Measurements from ENCODE around the gene ADGRB3.
"Not testable (repeated sequence)": the region's sequence is repeated elsewhere in the genome, so short reads cannot be mapped to it uniquely, and the experiment has no call there.

ADGRB3 gene

DNA sequence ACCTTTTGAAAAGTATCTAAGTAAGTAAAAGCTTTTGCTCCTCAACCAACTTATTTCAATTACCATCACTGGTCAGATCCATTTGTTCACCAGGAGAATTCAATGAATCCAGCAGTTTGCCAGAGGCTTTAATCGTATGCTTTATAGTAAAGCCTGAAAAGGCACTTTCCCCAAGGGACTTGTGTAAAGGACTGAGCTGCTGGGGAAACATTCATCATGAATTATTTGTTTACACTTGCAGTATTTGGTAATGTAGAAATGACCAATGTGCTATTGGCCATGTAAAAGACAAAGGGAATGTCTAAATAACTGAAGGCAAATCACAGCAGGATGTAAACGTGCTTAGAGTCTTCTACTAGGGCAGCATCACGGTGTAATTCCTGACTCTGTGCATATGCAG, 471.4 kb downstream of the ADGRB3 start:
- TF ChIP-seq, protein P1, sequence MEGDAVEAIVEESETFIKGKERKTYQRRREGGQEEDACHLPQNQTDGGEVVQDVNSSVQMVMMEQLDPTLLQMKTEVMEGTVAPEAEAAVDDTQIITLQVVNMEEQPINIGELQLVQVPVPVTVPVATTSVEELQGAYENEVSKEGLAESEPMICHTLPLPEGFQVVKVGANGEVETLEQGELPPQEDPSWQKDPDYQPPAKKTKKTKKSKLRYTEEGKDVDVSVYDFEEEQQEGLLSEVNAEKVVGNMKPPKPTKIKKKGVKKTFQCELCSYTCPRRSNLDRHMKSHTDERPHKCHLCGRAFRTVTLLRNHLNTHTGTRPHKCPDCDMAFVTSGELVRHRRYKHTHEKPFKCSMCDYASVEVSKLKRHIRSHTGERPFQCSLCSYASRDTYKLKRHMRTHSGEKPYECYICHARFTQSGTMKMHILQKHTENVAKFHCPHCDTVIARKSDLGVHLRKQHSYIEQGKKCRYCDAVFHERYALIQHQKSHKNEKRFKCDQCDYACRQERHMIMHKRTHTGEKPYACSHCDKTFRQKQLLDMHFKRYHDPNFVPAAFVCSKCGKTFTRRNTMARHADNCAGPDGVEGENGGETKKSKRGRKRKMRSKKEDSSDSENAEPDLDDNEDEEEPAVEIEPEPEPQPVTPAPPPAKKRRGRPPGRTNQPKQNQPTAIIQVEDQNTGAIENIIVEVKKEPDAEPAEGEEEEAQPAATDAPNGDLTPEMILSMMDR (IDR thresholded peaks at IDR 0.05), result no peak
- Histone ChIP-seq H3K4me1 (ENCODE audit: control insufficient read depth in 1 of 2, insufficient read depth in 1 of 2, low read depth in 1 of 2, low read length in 1 of 2) (no peaks in the 10 kb centered on the region), H3K27me3 (no peaks in the 10 kb centered on the region), H3K27ac (no peak overlapping the region), H3K9me3 (no peaks in the 10 kb centered on the region), H3K36me3 (no peaks in the 10 kb centered on the region), H3K4me3 (ENCODE audit: low read depth in 1 of 2, low read length in 1 of 2) (no peak overlapping the region)

DNA sequence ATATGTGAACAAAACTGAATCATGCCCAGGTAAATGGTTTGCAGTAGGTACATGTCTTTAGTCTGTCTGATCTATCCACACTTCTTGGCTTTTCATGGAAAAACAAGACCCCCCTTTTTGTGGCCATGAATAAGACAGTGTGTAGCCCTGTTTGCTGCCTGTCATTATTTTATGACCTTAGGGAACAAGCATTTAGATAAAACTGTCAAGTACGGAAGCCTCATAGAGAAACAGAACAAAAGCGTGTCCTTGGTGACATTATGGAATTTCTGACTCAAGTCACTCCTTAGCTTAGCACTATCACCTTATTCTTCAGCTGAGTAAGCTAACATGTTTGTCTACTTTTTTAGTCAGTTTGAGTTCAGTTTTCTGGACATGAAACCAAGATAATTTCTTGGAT, 476.2 kb downstream of the ADGRB3 start:
- TF ChIP-seq, protein P1 (IDR thresholded peaks at IDR 0.05), result no peak
- Histone ChIP-seq H3K36me3 (no peaks in the 10 kb centered on the region), H3K27me3 (no peaks in the 10 kb centered on the region), H3K4me3 (ENCODE audit: low read depth in 1 of 2, low read length in 1 of 2) (no peak overlapping the region), H3K4me1 (ENCODE audit: control insufficient read depth in 1 of 2, insufficient read depth in 1 of 2, low read depth in 1 of 2, low read length in 1 of 2) (no peaks in the 10 kb centered on the region), H3K27ac (no peak overlapping the region), H3K9me3 (no peaks in the 10 kb centered on the region)

DNA sequence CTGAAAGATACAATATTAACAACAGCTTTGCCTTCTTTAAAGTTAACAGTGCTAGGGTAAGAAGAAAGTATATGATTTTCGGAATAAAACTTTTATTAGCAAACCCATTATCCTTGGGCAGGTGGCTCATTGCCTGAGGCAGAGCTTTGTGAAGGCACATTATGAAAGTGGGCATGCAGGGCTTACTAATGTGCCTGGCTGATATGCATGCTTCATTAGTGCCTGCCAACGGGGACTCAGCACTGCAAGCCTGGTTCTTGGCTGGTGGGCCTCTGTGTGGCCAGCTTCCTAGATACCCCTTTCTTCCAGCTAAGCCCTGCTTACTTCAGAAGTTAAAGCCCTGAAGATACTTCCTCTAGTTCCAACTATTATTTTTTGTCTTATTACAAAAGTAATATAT, 481.6 kb downstream of the ADGRB3 start:
- Histone ChIP-seq H3K4me1 (ENCODE audit: control insufficient read depth in 1 of 2, insufficient read depth in 1 of 2, low read depth in 1 of 2, low read length in 1 of 2) (no peaks in the 10 kb centered on the region), H3K9me3 (no peaks in the 10 kb centered on the region), H3K36me3 (no peaks in the 10 kb centered on the region), H3K27me3 (no peaks in the 10 kb centered on the region), H3K4me3 (ENCODE audit: low read depth in 1 of 2, low read length in 1 of 2) (no peak overlapping the region), H3K27ac (no peak overlapping the region)
- TF ChIP-seq, protein P1 (IDR thresholded peaks at IDR 0.05), result no peak

DNA sequence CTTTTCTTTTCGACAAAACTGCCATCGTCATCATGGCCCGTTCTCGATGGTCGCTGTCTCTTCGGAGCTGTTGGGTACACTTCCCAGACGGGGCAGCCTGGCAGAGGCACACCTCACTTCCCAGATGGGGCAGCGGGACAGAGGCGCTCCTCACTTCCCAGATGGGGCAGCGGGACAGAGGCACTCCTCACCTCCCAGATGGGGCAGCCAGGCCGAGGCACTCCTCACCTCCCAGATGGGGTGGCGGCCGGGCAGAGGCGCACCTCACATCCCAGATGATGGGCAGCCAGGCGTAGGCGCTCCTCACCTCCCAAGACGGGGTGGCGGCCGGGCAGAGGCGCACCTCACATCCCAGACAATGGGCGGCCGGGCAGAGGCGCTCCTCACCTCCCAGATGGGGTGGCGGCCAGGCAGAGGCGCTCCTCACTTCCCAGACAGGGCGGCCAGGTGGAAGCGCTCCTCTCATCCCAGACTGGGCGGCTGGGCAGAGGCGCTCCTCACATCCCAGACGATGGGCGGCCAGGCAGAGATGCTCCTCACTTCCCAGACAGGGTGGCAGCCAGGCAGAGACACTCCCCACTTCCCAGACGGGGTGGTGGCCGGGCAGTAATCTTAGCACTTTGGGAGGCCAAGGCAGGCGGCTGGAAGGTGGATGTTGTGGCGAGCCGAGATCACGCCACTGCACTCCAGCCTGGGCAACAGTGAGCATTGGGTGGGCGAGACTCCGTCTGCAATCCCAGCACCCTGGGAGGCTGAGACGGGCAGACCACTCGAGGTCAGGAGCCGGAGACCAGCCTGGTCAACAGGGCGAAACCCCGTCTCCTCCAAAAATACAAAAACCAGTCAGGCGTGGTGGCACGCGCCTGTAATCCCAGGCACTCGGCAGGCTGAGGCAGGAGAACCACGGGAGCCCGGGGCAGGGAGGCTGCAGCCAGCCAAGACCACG, 486.7 kb downstream of the ADGRB3 start:
- H3K27me3 ChIP-seq; H3K9me3 ChIP-seq; H3K27ac ChIP-seq; H3K4me1 ChIP-seq (ENCODE audit: control insufficient read depth in 1 of 2, insufficient read depth in 1 of 2, low read depth in 1 of 2, low read length in 1 of 2); H3K36me3 ChIP-seq; H3K4me3 ChIP-seq (ENCODE audit: low read depth in 1 of 2, low read length in 1 of 2): not testable (repeated sequence)

DNA sequence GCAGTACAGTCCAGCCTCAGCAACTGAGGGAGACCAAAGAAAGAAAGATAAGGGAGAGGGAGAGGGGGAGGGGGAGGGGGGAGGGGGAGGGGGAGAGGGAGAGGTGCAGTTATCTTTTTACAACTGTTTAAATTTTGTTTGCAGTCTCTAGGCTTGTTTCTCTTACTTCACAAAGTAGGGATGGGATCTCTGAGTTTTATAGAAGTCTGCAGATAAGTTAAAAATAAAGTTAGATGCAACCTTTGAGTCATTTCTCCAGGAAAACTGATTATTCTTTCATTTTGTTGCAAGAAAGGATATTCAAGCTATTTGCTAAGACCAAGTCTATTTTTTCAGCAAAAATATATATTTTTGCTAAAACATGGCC, 487.3 kb downstream of the ADGRB3 start:
- TF ChIP-seq, protein P1 (IDR thresholded peaks at IDR 0.05), result no peak
- Histone ChIP-seq H3K36me3 (no peaks in the 10 kb centered on the region), H3K4me3 (ENCODE audit: low read depth in 1 of 2, low read length in 1 of 2) (no peak overlapping the region), H3K9me3 (no peaks in the 10 kb centered on the region), H3K27me3 (no peaks in the 10 kb centered on the region), H3K4me1 (ENCODE audit: control insufficient read depth in 1 of 2, insufficient read depth in 1 of 2, low read depth in 1 of 2, low read length in 1 of 2) (no peaks in the 10 kb centered on the region), H3K27ac (no peak overlapping the region)

DNA sequence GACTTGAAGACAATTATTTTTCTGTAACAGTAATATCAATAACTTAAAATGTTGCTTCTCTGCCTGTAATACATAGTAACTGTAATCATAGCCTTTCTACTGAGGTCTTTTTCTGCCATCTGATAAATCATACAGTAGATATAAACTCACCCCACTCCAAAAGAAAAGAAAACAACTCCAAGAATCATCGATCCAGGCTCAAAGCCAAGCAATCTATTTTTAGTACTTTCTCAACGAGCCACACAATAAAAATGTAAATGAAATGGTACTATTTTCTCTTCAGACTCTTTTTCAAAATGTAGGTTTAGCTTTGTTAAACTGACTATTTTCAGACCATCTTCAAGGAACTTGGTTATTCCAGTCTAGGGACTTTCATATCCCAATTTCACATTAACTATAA, 493.3 kb downstream of the ADGRB3 start:
- H3K4me3 ChIP-seq (ENCODE audit: low read depth in 1 of 2, low read length in 1 of 2), result no peak overlapping the region
- H3K36me3 ChIP-seq, result no peaks in the 10 kb centered on the region
- H3K9me3 ChIP-seq, result no peaks in the 10 kb centered on the region
- TF ChIP-seq, protein P1 (IDR thresholded peaks at IDR 0.05), result no peak
- H3K27ac ChIP-seq, result no peak overlapping the region
- no peaks in the 10 kb centered on the region for H3K4me1 ChIP-seq (ENCODE audit: control insufficient read depth in 1 of 2, insufficient read depth in 1 of 2, low read depth in 1 of 2, low read length in 1 of 2)
- no peaks in the 10 kb centered on the region for H3K27me3 ChIP-seq

All from neutrophil (primary cell).